Smooth muscle cell (in vitro differentiated cells): ENCODE results near the gene TRMT112. TPM values are rescaled to one million over a fixed set of nuclear protein-coding genes. Genes with fewer than 3 reads are reported as not detected.

Source experiments
- DNase-seq: peaks from one replicate; lab custom pipeline; 2025; ENCODE audit not compliant: unreplicated experiment; lab: John Stamatoyannopoulos, UW
- H2AFZ ChIP-seq: fragments of 200-600 bp; sonication (generic); 2 replicates; pipeline ENCODE4 v1.6.0; 2016; ENCODE audit warnings: antibody characterized with exemption, low read depth, mild to moderate bottlenecking
- H3F3A ChIP-seq: fragments of 200-600 bp; sonication (generic); 2 replicates; pipeline ENCODE4 v1.6.0; 2017; ENCODE audit warnings: antibody characterized with exemption, low read depth
- H3K27ac ChIP-seq: fragments of 200-600 bp; sonication (generic); 2 replicates; pipeline ENCODE4 v1.5.1; 2016; ENCODE audit warnings: low read depth, mild to moderate bottlenecking
- H3K27me3 ChIP-seq: fragments of 200-600 bp; sonication (generic); 2 replicates; pipeline ENCODE4 v1.6.1; 2016; ENCODE audit warnings: low read depth, mild to moderate bottlenecking
- H3K36me3 ChIP-seq: fragments of 200-600 bp; sonication (generic); 2 replicates; pipeline ENCODE4 v1.5.1; 2016; ENCODE audit warnings: low read depth
- H3K4me1 ChIP-seq: fragments of 200-600 bp; sonication (generic); 2 replicates; pipeline ENCODE4 v1.5.1; 2016; ENCODE audit warnings: low read depth
- H3K4me2 ChIP-seq: fragments of 200-600 bp; sonication (generic); 2 replicates; pipeline ENCODE4 v1.6.0; 2016; ENCODE audit warnings: mild to moderate bottlenecking
- H3K4me3 ChIP-seq: fragments of 200-600 bp; sonication (generic); 2 replicates; pipeline ENCODE4 v1.5.1; 2016; ENCODE audit warnings: mild to moderate bottlenecking
- H3K79me2 ChIP-seq: fragments of 200-600 bp; sonication (generic); 2 replicates; pipeline ENCODE4 v1.6.0; 2016; ENCODE audit warnings: low read depth, mild to moderate bottlenecking
- H3K9ac ChIP-seq: fragments of 200-600 bp; sonication (generic); 2 replicates; pipeline ENCODE4 v1.6.0; 2016; ENCODE audit warnings: low read depth
- H3K9me3 ChIP-seq: fragments of 200-600 bp; sonication (generic); replicated peaks from 2 replicates; pipeline ENCODE4 v1.5.1; 2016; ENCODE audit warnings: low read depth
- H4K20me1 ChIP-seq: fragments of 200-600 bp; sonication (generic); 2 replicates; pipeline ENCODE4 v1.6.0; 2016; ENCODE audit warnings: low read depth
- WGBS: methylation state at CpG from one replicate; pipeline ENCODE4 v1.1.7; 2016; ENCODE audit warnings: low lambda C conversion rate; 5-methylcytosine and 5-hydroxymethylcytosine counted together
- polyA plus RNA-seq: library from polyadenylated mRNA; unstranded; fragments of >200 nt; fragmentation: Nextera tagmentation; extraction: Ambion mirVana; gene quantifications from 2 replicates; pipeline ENCODE4 v1.2.1, GENCODE V29; 2016
- total RNA-seq: library from RNA; depleted of rRNA; stranded (reverse); fragments of >200 nt; gene quantifications from 2 replicates; pipeline ENCODE4 v1.2.3, GENCODE V29; 2014
- TF ChIP-seq, protein P1 (sequence below): fragments of 200-600 bp; sonication (generic); IDR thresholded peaks from 2 replicates; pipeline ENCODE4 v1.5.1; 2017; ENCODE audit warnings: borderline replicate concordance, mild to moderate bottlenecking, antibody characterized with exemption; ENCODE audit not compliant: insufficient read depth, poor library complexity, severe bottlenecking

TRMT112 gene
- total and polyA plus RNA-seq, 2 experiments from 2014 or later: 285 to 327 TPM

DNA sequence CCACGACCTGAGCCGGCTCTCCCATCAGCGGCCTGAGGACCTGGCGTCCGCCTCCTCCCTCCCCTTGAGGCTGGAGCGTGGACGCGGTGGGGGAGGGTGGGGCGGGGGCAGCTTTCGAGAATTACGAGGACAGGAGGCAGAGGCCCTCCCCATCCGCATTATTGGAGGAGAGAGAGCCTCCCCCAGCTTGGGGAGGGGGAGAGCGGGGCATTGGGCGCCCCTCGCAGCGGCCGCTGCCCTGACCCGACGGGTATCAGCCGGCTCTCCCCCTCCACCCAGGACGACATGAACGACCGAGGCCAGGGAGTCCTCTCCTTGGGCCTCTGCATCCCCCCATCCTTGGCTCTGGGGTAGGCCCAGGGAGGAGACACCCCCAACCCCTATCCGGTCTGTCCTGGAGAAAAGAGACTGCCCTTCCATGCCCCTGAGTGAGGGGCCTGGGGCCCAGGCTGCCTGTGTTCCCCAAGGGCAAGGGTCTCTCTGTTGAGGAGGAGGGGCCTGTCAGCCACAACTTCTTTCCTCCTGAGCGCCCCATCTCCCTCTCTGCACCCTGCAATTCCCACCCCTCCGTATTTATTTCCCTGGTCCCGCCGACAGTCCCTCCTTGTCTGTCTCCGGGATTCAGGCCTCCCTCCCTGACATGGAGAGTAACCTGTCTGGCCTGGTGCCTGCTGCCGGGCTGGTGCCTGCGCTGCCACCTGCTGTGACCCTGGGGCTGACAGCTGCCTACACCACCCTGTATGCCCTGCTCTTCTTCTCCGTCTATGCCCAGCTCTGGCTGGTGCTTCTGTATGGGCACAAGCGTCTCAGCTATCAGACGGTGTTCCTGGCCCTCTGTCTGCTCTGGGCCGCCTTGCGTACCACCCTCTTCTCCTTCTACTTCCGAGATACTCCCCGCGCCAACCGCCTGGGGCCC is 31.2 kb downstream of the TRMT112 start:
- Histone ChIP-seq H4K20me1 (peaks cover 10% of the 10 kb centered on the region), H3K79me2 (peaks cover 15% of the 10 kb centered on the region), H2AFZ (no peak overlapping the region), H3K36me3 (no peaks in the 10 kb centered on the region), H3K4me1 (peaks cover 11% of the 10 kb centered on the region), H3K9me3 (no peaks in the 10 kb centered on the region), H3K27ac (no peak overlapping the region), H3F3A (no peaks in the 10 kb centered on the region), H3K9ac (peak overlapping the region; percentile 93), H3K4me3 (peak overlapping the region; percentile 92), H3K27me3 (peaks cover 16% of the 10 kb centered on the region), H3K4me2 (peak overlapping the region; percentile 91)
- no peak for DNase-seq
- 36% methylated on average over 37 of the region's 40 CpGs for WGBS
- TF ChIP-seq, protein P1, sequence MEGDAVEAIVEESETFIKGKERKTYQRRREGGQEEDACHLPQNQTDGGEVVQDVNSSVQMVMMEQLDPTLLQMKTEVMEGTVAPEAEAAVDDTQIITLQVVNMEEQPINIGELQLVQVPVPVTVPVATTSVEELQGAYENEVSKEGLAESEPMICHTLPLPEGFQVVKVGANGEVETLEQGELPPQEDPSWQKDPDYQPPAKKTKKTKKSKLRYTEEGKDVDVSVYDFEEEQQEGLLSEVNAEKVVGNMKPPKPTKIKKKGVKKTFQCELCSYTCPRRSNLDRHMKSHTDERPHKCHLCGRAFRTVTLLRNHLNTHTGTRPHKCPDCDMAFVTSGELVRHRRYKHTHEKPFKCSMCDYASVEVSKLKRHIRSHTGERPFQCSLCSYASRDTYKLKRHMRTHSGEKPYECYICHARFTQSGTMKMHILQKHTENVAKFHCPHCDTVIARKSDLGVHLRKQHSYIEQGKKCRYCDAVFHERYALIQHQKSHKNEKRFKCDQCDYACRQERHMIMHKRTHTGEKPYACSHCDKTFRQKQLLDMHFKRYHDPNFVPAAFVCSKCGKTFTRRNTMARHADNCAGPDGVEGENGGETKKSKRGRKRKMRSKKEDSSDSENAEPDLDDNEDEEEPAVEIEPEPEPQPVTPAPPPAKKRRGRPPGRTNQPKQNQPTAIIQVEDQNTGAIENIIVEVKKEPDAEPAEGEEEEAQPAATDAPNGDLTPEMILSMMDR: no peak

DNA sequence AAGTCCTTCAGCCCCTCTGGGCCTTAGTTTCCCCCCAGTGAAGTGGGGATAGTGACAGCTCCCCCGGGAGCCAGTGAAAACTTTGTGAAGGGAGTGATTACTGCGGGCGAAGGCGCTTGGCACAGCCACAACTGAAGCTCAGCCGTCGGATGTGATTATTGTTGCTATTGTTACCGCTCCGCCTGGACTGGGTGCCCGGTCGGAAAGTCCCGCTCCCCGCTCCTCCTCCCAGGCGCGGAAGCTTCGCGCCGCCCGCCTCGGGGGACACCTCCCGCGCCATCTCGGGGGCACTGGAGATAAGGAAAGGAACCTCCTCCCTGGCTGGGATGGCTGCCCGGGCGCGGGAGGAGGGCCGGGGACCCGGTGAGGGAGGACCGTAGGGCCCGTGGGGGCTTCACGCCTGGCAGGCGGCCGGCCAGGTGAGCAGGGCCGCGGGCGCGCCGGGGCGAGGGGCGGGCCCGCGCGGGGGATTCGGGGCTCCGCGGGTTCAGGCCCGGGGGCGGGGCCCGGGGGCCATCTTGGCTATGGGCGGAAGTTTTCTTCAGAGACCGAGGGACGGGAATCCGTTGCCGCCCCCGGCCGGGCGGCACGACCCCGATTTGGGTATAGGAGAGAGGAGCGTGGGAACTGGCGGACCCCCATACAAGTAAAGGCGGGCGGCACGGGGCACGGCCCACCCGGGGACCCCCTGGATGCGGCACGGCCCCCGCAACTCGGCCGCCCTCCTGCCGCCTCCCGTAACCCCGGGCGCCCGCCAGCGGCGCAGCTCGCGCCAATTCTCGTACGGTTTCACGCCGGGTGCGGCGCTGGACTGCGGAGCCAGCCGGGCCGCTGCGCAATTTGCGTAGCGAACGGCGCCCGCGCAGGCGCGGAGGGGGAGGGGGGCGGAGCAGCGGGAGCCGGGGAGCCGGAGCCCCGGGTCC is 32.1 kb downstream of the TRMT112 start, which contains the start of gene GPR137:
GPR137 (plus strand) TSS at position 887 of the 923 bp plus-strand sequence. CDS start 677 bp downstream, outside the sequence.
- peak within 1 kb of the TSS; percentile 93 for H3K9ac ChIP-seq
- under 1% methylated on average over 47 of the region's 102 CpGs for WGBS
- peak within 1 kb of the TSS; percentile 91 for H3K4me2 ChIP-seq
- H3K4me3 ChIP-seq: peak within 1 kb of the TSS; percentile 92
- peak within 1 kb of the TSS; percentile 91 for H3K27ac ChIP-seq
- DNase-seq: peak; percentile 95
- H4K20me1 ChIP-seq: peaks cover 4% of the 10 kb centered on the region
- peaks cover 7% of the 10 kb centered on the region for H3K27me3 ChIP-seq
- H2AFZ ChIP-seq: peak within 1 kb of the TSS; percentile 56
- H3K4me1 ChIP-seq: peaks cover 11% of the 10 kb centered on the region
- H3K9me3 ChIP-seq: no peaks in the 10 kb centered on the region
- H3K36me3 ChIP-seq: no peaks in the 10 kb centered on the region
- H3K79me2 ChIP-seq: peaks cover 15% of the 10 kb centered on the region
- no peaks in the 10 kb centered on the region for H3F3A ChIP-seq
- TF ChIP-seq, protein P1: no peak

DNA sequence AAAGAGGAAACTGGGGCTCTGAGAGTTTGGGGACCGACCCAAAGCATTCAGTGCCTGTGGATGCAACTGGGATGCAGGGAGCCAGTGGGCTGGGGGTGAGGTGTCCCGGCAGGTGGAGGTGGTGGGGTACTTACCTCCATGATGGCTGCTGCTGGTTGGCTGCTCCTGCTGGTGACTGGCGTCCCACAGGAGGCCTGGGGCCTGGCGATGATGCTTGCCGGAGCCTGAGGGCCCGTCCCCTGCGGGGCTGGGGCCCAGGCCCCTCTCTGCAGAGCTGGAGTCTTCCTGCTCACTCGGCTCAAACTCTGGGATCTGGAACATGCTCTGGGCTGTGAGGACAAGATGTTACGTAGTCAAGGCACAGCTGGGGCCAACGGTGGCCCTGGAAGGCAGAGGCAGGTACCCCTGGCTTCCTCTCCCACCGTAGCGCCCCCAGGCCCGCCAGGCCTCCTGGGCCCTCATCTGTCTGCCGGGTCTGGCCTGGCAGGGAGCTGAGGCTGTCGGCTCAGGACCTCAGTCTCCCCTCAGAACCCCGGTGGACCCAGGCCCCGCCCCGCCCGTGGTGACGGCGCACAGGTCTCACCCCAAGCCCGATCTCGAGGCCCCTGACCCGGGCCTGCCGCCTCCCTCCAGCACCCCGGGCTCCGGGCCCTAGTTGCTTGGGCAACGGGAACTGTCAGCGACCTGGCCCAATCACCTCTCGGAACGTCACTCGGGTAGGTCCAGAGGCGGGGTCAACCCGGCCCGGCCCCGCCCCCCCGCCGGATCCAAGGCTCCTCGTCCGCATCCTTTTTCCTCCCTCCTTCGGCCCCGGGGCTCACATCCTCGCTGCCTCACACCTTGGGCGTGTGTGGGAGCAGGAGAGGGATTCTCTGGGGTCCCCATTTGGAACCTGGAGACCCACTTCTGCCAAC is 33.1 kb downstream of the TRMT112 start, which contains the start of gene BAD:
BAD (minus strand) TSS at position 618 of the 914 bp plus-strand sequence; CDS start at position 321, 297 bp downstream.
- Histone ChIP-seq H3K27me3 (no peaks in the 10 kb centered on the region), H3K79me2 (peaks cover 15% of the 10 kb centered on the region), H3K36me3 (no peaks in the 10 kb centered on the region), H3K4me2 (peak within 1 kb of the TSS; percentile 91), H3K27ac (peak within 1 kb of the TSS; percentile 91), H3K4me1 (peaks cover 11% of the 10 kb centered on the region), H3K9me3 (no peaks in the 10 kb centered on the region), H3F3A (no peaks in the 10 kb centered on the region), H2AFZ (peak within 1 kb of the TSS; percentile 73), H4K20me1 (no peaks in the 10 kb centered on the region), H3K4me3 (peak within 1 kb of the TSS; percentile 92), H3K9ac (peak within 1 kb of the TSS; percentile 93)
- TF ChIP-seq, protein P1: no peak
- peak; percentile 84 for DNase-seq
- WGBS: 8% methylated on average over 25 of the region's 44 CpGs
